HepG2 (cell line): ENCODE results near the gene BEST2. TPM values are rescaled to one million over a fixed set of nuclear protein-coding genes. Genes with fewer than 3 reads are reported as not detected.
A peak's percentile ranks its signal among the peaks of the same experiment; 100 is the strongest.

Experiments used
- HNF4A ChIP-seq: sonication (generic); formaldehyde crosslinking; IDR thresholded peaks from 2 replicates; pipeline ENCODE4 v1.4.0; 2020; ENCODE audit warnings: missing genetic modification reagents
- MEF2D ChIP-seq: sonication (generic); formaldehyde crosslinking; IDR thresholded peaks from 2 replicates; pipeline ENCODE4 v1.5.1; 2020; ENCODE audit warnings: mild to moderate bottlenecking, missing genetic modification reagents
- MYPOP ChIP-seq: sonication (generic); formaldehyde crosslinking; IDR thresholded peaks from 2 replicates; pipeline ENCODE4 v1.8.1; 2023; ENCODE audit warnings: mild to moderate bottlenecking, moderate library complexity, missing genetic modification reagents
- ZC3H4 ChIP-seq: sonication (generic); formaldehyde crosslinking; IDR thresholded peaks from 2 replicates; pipeline ENCODE4 v1.4.0; 2020; ENCODE audit warnings: missing genetic modification reagents, borderline replicate concordance
- ZNF234 ChIP-seq: sonication (generic); formaldehyde crosslinking; conservative IDR thresholded peaks from 2 replicates; pipeline ENCODE4 v1.5.1; 2020; ENCODE audit warnings: mild to moderate bottlenecking, missing genetic modification reagents
- ZSCAN31 ChIP-seq: sonication (generic); formaldehyde crosslinking; IDR thresholded peaks from 2 replicates; pipeline ENCODE4 v1.5.0; 2020; ENCODE audit warnings: low read depth, mild to moderate bottlenecking, missing genetic modification reagents
- polyA plus RNA-seq, 8 experiments: library from polyadenylated mRNA; depleted of rRNA in 3 of 8; stranded (reverse) in 7 of 8; unstranded in 1 of 8; fragments of >200 nt; fragmentation: Illumina TruSeq in 4 of 8; extraction: Trizol in 4 of 8; gene quantifications; 2 replicates each; pipeline versions ENCODE4 v1.2.1 to v1.2.3, GENCODE V29; 2011 to 2016; ENCODE audit warnings: low read depth in 4 of 8, missing spikeins in 1 of 8, mixed read lengths in 1 of 8; ENCODE audit not compliant: insufficient read depth in 1 of 8
- total RNA-seq, 5 experiments: library from RNA; depleted of rRNA; stranded (reverse); fragments of >200 nt; fragmentation: Illumina TruSeq; extraction: Trizol; gene quantifications; 2 replicates each; pipeline ENCODE4 v1.2.3, GENCODE V29; 2016; ENCODE audit warnings: low read depth in 1 of 5
- TF ChIP-seq, protein P1 (sequence below), 2 experiments: fragments of 450-650 bp in 1 of 2; sonication (generic) in 1 of 2; formaldehyde crosslinking in 1 of 2; IDR thresholded peaks; 2 replicates each; pipeline versions ENCODE4 v1.6.1 to v1.8.0; 2016 to 2022; ENCODE audit warnings: antibody characterized with exemption in 1 of 2, mild to moderate bottlenecking in 1 of 2, missing genetic modification reagents in 1 of 2
- TF ChIP-seq, protein P2 (sequence below): sonication (generic); formaldehyde crosslinking; IDR thresholded peaks from 2 replicates; pipeline ENCODE4 v1.4.0; 2020; ENCODE audit warnings: missing genetic modification reagents, borderline replicate concordance
- TF ChIP-seq, protein P3 (sequence below): sonication (generic); formaldehyde crosslinking; IDR thresholded peaks from 2 replicates; pipeline ENCODE4 v1.5.0; 2020; ENCODE audit warnings: mild to moderate bottlenecking, missing genetic modification reagents, moderate library complexity

The BEST2 gene
- total and polyA plus RNA-seq, 2 of the 13 experiments (the other 11 are each of a cell fraction or from before 2014, with no cell fraction given): not detected

GRCh38 chr19:12774588-12775555, 23.3 kb downstream of the BEST2 start, which contains the start of gene HOOK2 (continued):
- TF ChIP-seq, protein P1, sequence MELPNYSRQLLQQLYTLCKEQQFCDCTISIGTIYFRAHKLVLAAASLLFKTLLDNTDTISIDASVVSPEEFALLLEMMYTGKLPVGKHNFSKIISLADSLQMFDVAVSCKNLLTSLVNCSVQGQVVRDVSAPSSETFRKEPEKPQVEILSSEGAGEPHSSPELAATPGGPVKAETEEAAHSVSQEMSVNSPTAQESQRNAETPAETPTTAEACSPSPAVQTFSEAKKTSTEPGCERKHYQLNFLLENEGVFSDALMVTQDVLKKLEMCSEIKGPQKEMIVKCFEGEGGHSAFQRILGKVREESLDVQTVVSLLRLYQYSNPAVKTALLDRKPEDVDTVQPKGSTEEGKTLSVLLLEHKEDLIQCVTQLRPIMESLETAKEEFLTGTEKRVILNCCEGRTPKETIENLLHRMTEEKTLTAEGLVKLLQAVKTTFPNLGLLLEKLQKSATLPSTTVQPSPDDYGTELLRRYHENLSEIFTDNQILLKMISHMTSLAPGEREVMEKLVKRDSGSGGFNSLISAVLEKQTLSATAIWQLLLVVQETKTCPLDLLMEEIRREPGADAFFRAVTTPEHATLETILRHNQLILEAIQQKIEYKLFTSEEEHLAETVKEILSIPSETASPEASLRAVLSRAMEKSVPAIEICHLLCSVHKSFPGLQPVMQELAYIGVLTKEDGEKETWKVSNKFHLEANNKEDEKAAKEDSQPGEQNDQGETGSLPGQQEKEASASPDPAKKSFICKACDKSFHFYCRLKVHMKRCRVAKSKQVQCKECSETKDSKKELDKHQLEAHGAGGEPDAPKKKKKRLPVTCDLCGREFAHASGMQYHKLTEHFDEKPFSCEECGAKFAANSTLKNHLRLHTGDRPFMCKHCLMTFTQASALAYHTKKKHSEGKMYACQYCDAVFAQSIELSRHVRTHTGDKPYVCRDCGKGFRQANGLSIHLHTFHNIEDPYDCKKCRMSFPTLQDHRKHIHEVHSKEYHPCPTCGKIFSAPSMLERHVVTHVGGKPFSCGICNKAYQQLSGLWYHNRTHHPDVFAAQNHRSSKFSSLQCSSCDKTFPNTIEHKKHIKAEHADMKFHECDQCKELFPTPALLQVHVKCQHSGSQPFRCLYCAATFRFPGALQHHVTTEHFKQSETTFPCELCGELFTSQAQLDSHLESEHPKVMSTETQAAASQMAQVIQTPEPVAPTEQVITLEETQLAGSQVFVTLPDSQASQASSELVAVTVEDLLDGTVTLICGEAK (IDR thresholded peaks at IDR 0.05): no peak
- TF ChIP-seq, protein P1 (CRISPR knock-in tag; IDR thresholded peaks at IDR 0.05): 0 out of 2 replicates have a peak, but pooled peaks have one; percentile 51
- TF ChIP-seq ZSCAN31 (peak; percentile 67; the same call in 1 of the 2 replicates), ZNF234 (CRISPR knock-in tag) (0 out of 2 replicates have a peak, but pooled peaks have one; percentile 31), MYPOP (CRISPR knock-in tag) (0 out of 2 replicates have a peak, but pooled peaks have one; percentile 8), HNF4A (CRISPR knock-in tag) (peak; percentile 45; the same call in 1 of the 2 replicates), ZC3H4 (CRISPR knock-in tag) (no peak), MEF2D (CRISPR knock-in tag) (no peak)
- TF ChIP-seq, protein P2, sequence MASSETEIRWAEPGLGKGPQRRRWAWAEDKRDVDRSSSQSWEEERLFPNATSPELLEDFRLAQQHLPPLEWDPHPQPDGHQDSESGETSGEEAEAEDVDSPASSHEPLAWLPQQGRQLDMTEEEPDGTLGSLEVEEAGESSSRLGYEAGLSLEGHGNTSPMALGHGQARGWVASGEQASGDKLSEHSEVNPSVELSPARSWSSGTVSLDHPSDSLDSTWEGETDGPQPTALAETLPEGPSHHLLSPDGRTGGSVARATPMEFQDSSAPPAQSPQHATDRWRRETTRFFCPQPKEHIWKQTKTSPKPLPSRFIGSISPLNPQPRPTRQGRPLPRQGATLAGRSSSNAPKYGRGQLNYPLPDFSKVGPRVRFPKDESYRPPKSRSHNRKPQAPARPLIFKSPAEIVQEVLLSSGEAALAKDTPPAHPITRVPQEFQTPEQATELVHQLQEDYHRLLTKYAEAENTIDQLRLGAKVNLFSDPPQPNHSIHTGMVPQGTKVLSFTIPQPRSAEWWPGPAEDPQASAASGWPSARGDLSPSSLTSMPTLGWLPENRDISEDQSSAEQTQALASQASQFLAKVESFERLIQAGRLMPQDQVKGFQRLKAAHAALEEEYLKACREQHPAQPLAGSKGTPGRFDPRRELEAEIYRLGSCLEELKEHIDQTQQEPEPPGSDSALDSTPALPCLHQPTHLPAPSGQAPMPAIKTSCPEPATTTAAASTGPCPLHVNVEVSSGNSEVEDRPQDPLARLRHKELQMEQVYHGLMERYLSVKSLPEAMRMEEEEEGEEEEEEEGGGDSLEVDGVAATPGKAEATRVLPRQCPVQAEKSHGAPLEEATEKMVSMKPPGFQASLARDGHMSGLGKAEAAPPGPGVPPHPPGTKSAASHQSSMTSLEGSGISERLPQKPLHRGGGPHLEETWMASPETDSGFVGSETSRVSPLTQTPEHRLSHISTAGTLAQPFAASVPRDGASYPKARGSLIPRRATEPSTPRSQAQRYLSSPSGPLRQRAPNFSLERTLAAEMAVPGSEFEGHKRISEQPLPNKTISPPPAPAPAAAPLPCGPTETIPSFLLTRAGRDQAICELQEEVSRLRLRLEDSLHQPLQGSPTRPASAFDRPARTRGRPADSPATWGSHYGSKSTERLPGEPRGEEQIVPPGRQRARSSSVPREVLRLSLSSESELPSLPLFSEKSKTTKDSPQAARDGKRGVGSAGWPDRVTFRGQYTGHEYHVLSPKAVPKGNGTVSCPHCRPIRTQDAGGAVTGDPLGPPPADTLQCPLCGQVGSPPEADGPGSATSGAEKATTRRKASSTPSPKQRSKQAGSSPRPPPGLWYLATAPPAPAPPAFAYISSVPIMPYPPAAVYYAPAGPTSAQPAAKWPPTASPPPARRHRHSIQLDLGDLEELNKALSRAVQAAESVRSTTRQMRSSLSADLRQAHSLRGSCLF: no peak
- TF ChIP-seq, protein P3, sequence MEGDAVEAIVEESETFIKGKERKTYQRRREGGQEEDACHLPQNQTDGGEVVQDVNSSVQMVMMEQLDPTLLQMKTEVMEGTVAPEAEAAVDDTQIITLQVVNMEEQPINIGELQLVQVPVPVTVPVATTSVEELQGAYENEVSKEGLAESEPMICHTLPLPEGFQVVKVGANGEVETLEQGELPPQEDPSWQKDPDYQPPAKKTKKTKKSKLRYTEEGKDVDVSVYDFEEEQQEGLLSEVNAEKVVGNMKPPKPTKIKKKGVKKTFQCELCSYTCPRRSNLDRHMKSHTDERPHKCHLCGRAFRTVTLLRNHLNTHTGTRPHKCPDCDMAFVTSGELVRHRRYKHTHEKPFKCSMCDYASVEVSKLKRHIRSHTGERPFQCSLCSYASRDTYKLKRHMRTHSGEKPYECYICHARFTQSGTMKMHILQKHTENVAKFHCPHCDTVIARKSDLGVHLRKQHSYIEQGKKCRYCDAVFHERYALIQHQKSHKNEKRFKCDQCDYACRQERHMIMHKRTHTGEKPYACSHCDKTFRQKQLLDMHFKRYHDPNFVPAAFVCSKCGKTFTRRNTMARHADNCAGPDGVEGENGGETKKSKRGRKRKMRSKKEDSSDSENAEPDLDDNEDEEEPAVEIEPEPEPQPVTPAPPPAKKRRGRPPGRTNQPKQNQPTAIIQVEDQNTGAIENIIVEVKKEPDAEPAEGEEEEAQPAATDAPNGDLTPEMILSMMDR (CRISPR knock-in tag): 0 out of 2 replicates have a peak, but pooled peaks have one; percentile 12
